HepG2 (cell line): Measurements from ENCODE around the gene PYY. TPM values are rescaled to one million over a fixed set of nuclear protein-coding genes. Genes with fewer than 3 reads are reported as not detected.

Experiments used
- ARID4A ChIP-seq: sonication (generic); formaldehyde crosslinking; IDR thresholded peaks from 2 replicates; pipeline ENCODE4 v1.5.0; 2020; ENCODE audit warnings: mild to moderate bottlenecking, missing genetic modification reagents, borderline replicate concordance
- ELF4 ChIP-seq: sonication (generic); formaldehyde crosslinking; IDR thresholded peaks from 2 replicates; pipeline ENCODE4 v1.5.0; 2020; ENCODE audit warnings: missing genetic modification reagents, mild to moderate bottlenecking, moderate library complexity, borderline replicate concordance
- GABPA ChIP-seq, 2 experiments: IDR thresholded peaks; 2 replicates each; pipeline ENCODE4 v1.6.1; 2011 to 2016; ENCODE audit warnings: low read depth in 2 of 2, low read length in 1 of 2, missing biosample characterization in 1 of 2, missing genetic modification characterization in 1 of 2
- JDP2 ChIP-seq: sonication (generic); formaldehyde crosslinking; IDR thresholded peaks from 2 replicates; pipeline ENCODE4 v1.8.1; 2022; ENCODE audit warnings: missing genetic modification reagents, borderline replicate concordance
- NCOA2 ChIP-seq: sonication (generic); formaldehyde crosslinking; IDR thresholded peaks from 2 replicates; pipeline ENCODE4 v1.8.0; 2022; ENCODE audit warnings: inconsistent platforms
- SAFB2 ChIP-seq: sonication (generic); formaldehyde crosslinking; IDR thresholded peaks from 2 replicates; pipeline ENCODE4 v1.5.1; 2020; ENCODE audit warnings: missing genetic modification reagents, low read depth, mild to moderate bottlenecking, borderline replicate concordance
- ZFP1 ChIP-seq: IDR thresholded peaks from 2 replicates; pipeline ENCODE4 v1.6.1; 2016
- ZFP82 ChIP-seq: sonication (generic); formaldehyde crosslinking; IDR thresholded peaks from 2 replicates; pipeline ENCODE4 v1.5.1; 2020; ENCODE audit warnings: mild to moderate bottlenecking, missing genetic modification reagents, borderline replicate concordance
- ZNF329 ChIP-seq: sonication (generic); formaldehyde crosslinking; IDR thresholded peaks from 2 replicates; pipeline ENCODE4 v1.9.0; 2021; ENCODE audit warnings: low read depth, mild to moderate bottlenecking, missing genetic modification reagents
- ZNF333 ChIP-seq: sonication (generic); formaldehyde crosslinking; IDR thresholded peaks from 2 replicates; pipeline ENCODE4 v1.4.0; 2020; ENCODE audit warnings: mild to moderate bottlenecking, missing genetic modification reagents, borderline replicate concordance
- ZNF451 ChIP-seq: sonication (generic); formaldehyde crosslinking; IDR thresholded peaks from 2 replicates; pipeline ENCODE4 v1.5.0; 2020; ENCODE audit warnings: mild to moderate bottlenecking, missing genetic modification reagents
- ZNF703 ChIP-seq: sonication (generic); formaldehyde crosslinking; IDR thresholded peaks from 2 replicates; pipeline ENCODE4 v1.5.1; 2020; ENCODE audit warnings: missing genetic modification reagents, mild to moderate bottlenecking, moderate library complexity, borderline replicate concordance
- ZSCAN31 ChIP-seq: sonication (generic); formaldehyde crosslinking; IDR thresholded peaks from 2 replicates; pipeline ENCODE4 v1.5.0; 2020; ENCODE audit warnings: low read depth, mild to moderate bottlenecking, missing genetic modification reagents
- polyA plus RNA-seq, 8 experiments: library from polyadenylated mRNA; depleted of rRNA in 3 of 8; stranded (reverse) in 7 of 8; unstranded in 1 of 8; fragments of >200 nt; fragmentation: Illumina TruSeq in 4 of 8; extraction: Trizol in 4 of 8; gene quantifications; 2 replicates each; pipeline versions ENCODE4 v1.2.1 to v1.2.3, GENCODE V29; 2011 to 2016; ENCODE audit warnings: low read depth in 4 of 8, missing spikeins in 1 of 8, mixed read lengths in 1 of 8; ENCODE audit not compliant: insufficient read depth in 1 of 8
- total RNA-seq, 5 experiments: library from RNA; depleted of rRNA; stranded (reverse); fragments of >200 nt; fragmentation: Illumina TruSeq; extraction: Trizol; gene quantifications; 2 replicates each; pipeline ENCODE4 v1.2.3, GENCODE V29; 2016; ENCODE audit warnings: low read depth in 1 of 5
- TF ChIP-seq, protein P1 (sequence below): sonication (generic); formaldehyde crosslinking; IDR thresholded peaks from 2 replicates; pipeline ENCODE4 v1.9.0; 2021; ENCODE audit warnings: missing genetic modification reagents, borderline replicate concordance
- TF ChIP-seq, protein P2 (sequence below): sonication (generic); formaldehyde crosslinking; IDR thresholded peaks from 2 replicates; pipeline ENCODE4 v1.4.0; 2020; ENCODE audit warnings: missing genetic modification reagents
- TF ChIP-seq, protein P3 (sequence below): sonication (generic); formaldehyde crosslinking; IDR thresholded peaks from 2 replicates; pipeline ENCODE4 v1.4.0; 2020; ENCODE audit warnings: mild to moderate bottlenecking, missing genetic modification reagents
- TF ChIP-seq, protein P4 (sequence below): sonication (generic); formaldehyde crosslinking; IDR thresholded peaks from 2 replicates; pipeline ENCODE4 v1.5.0; 2020; ENCODE audit warnings: missing genetic modification reagents

The PYY gene
- total and polyA plus RNA-seq, 2 of the 13 experiments (the other 11 are each of a cell fraction or from before 2014, with no cell fraction given), result 0.25 TPM; not detected in 1

GRCh38 chr17:43994272-43995149, 40.8 kb upstream of the PYY start (continued):
- TF ChIP-seq ARID4A (CRISPR knock-in tag), result no peak; the same call in 1 of the 2 replicates
- TF ChIP-seq, protein P1, sequence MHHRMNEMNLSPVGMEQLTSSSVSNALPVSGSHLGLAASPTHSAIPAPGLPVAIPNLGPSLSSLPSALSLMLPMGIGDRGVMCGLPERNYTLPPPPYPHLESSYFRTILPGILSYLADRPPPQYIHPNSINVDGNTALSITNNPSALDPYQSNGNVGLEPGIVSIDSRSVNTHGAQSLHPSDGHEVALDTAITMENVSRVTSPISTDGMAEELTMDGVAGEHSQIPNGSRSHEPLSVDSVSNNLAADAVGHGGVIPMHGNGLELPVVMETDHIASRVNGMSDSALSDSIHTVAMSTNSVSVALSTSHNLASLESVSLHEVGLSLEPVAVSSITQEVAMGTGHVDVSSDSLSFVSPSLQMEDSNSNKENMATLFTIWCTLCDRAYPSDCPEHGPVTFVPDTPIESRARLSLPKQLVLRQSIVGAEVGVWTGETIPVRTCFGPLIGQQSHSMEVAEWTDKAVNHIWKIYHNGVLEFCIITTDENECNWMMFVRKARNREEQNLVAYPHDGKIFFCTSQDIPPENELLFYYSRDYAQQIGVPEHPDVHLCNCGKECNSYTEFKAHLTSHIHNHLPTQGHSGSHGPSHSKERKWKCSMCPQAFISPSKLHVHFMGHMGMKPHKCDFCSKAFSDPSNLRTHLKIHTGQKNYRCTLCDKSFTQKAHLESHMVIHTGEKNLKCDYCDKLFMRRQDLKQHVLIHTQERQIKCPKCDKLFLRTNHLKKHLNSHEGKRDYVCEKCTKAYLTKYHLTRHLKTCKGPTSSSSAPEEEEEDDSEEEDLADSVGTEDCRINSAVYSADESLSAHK (CRISPR knock-in tag), result no peak
- no peak for TF ChIP-seq ZSCAN31 (CRISPR knock-in tag)
- no peak for TF ChIP-seq ZNF703 (CRISPR knock-in tag)
- TF ChIP-seq, protein P2, sequence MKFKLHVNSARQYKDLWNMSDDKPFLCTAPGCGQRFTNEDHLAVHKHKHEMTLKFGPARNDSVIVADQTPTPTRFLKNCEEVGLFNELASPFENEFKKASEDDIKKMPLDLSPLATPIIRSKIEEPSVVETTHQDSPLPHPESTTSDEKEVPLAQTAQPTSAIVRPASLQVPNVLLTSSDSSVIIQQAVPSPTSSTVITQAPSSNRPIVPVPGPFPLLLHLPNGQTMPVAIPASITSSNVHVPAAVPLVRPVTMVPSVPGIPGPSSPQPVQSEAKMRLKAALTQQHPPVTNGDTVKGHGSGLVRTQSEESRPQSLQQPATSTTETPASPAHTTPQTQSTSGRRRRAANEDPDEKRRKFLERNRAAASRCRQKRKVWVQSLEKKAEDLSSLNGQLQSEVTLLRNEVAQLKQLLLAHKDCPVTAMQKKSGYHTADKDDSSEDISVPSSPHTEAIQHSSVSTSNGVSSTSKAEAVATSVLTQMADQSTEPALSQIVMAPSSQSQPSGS (CRISPR knock-in tag), result 0 out of 2 replicates have a peak, but pooled peaks have one; percentile 22
- no peak for TF ChIP-seq ZFP82
- no peak for TF ChIP-seq GABPA (IDR thresholded peaks at IDR 0.05; ENCODE audit: low read depth, low read length)
- no peak for TF ChIP-seq GABPA (CRISPR knock-in tag; IDR thresholded peaks at IDR 0.05; ENCODE audit: low read depth)
- TF ChIP-seq, protein P3, sequence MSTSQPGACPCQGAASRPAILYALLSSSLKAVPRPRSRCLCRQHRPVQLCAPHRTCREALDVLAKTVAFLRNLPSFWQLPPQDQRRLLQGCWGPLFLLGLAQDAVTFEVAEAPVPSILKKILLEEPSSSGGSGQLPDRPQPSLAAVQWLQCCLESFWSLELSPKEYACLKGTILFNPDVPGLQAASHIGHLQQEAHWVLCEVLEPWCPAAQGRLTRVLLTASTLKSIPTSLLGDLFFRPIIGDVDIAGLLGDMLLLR (CRISPR knock-in tag), result no peak
- TF ChIP-seq SAFB2 (CRISPR knock-in tag), result no peak
- TF ChIP-seq ZNF329 (CRISPR knock-in tag), result no peak
- TF ChIP-seq ZFP1 (CRISPR knock-in tag), result no peak
- TF ChIP-seq JDP2, result no peak
- no peak for TF ChIP-seq ZNF451 (CRISPR knock-in tag)
- peak; percentile 27; the same call in 1 of the 2 replicates for TF ChIP-seq ZNF333 (CRISPR knock-in tag)
- TF ChIP-seq, protein P4, sequence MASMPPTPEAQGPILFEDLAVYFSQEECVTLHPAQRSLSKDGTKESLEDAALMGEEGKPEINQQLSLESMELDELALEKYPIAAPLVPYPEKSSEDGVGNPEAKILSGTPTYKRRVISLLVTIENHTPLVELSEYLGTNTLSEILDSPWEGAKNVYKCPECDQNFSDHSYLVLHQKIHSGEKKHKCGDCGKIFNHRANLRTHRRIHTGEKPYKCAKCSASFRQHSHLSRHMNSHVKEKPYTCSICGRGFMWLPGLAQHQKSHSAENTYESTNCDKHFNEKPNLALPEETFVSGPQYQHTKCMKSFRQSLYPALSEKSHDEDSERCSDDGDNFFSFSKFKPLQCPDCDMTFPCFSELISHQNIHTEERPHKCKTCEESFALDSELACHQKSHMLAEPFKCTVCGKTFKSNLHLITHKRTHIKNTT (CRISPR knock-in tag), result no peak
- TF ChIP-seq ELF4, result no peak
- no peak for TF ChIP-seq NCOA2
